BJ (cell line): ENCODE data around the gene CDK17. TPM values are rescaled to one million over a fixed set of nuclear protein-coding genes. Genes with fewer than 3 reads are reported as not detected.
A peak's percentile ranks its signal among the peaks of the same experiment; 100 is the strongest.

Experiments
- CTCF ChIA-PET: fragments of 350-600 bp; formaldehyde crosslinking; extraction: SDS; loops from one replicate; lab custom pipeline; 2021; ENCODE audit warnings: antibody characterized with exemption, inconsistent platforms; lab: Yijun Ruan, JAX
- POLR2A ChIA-PET: fragments of 300-600 bp; sonication (Branson Sonifier 250); formaldehyde crosslinking; extraction: SDS; loops from one replicate; lab custom pipeline; 2021; ENCODE audit warnings: antibody characterized with exemption; lab: Charles Lee
- DNase-seq: peaks from one replicate; pipeline ENCODE4 v3.0.0-alpha.2; 2011; ENCODE audit warnings: low read depth
- H3K27me3 ChIP-seq: 2 replicates; pipeline ENCODE4 v1.6.0; 2011; ENCODE audit warnings: low read length; ENCODE audit not compliant: control insufficient read depth, insufficient read depth
- H3K36me3 ChIP-seq: 2 replicates; pipeline ENCODE4 v1.5.1; 2011; ENCODE audit warnings: low read length; ENCODE audit not compliant: control insufficient read depth, insufficient read depth
- H3K4me3 ChIP-seq: 2 replicates; pipeline ENCODE4 v1.5.1; 2011; ENCODE audit warnings: low read depth, mild to moderate bottlenecking, control low read depth, low read length
- CTCF ChIP-seq: IDR thresholded peaks from 2 replicates; pipeline ENCODE4 v1.5.1; 2011; ENCODE audit warnings: low read depth, mild to moderate bottlenecking, control low read depth, inconsistent platforms, low read length, moderate library complexity; ENCODE audit not compliant: insufficient read depth
- polyA plus RNA-seq: library from polyadenylated mRNA; depleted of rRNA; stranded (reverse); fragments of >200 nt; gene quantifications from 2 replicates; pipeline ENCODE4 v1.2.3, GENCODE V29; 2011

CDK17 gene
- polyA plus RNA-seq, 1 experiment: 14.8 TPM

- Histone ChIP-seq H3K4me3 (no peak overlapping the region), H3K27me3 (no peaks in the 10 kb centered on the region), H3K36me3 (peaks cover 1% of the 10 kb centered on the region)
- ChIA-PET CTCF (interaction anchor here (1.3 kb wide), 1 partner anchor 11 kb away, joined by 3 read pairs; no protein-coding TSS in a partner anchor), POLR2A (no interaction called here)
- peak; percentile 92 for DNase-seq
- no peak for TF ChIP-seq CTCF
These were observed 158.4 kb downstream of the CDK17 start for GRCh38 chr12:96241846-96242256.

GRCh38 chr12:96241431-96241830 lies 158.8 kb downstream of the CDK17 start:
- no peak overlapping the region for H3K4me3 ChIP-seq
- DNase-seq: no peak
- no peaks in the 10 kb centered on the region for H3K27me3 ChIP-seq
- ChIA-PET POLR2A (no interaction called here), CTCF (interaction anchor here (1.0 kb wide), 2 partner anchors 26 to 158 kb away, joined by 3 read pairs; no protein-coding TSS in a partner anchor)
- no peak for TF ChIP-seq CTCF
- H3K36me3 ChIP-seq: no peaks in the 10 kb centered on the region

- POLR2A ChIA-PET: interaction anchor here (0.6 kb wide), 1 partner anchor 18 kb away, joined by 3 read pairs; no protein-coding TSS in a partner anchor
- Histone ChIP-seq H3K36me3 (no peaks in the 10 kb centered on the region), H3K27me3 (no peaks in the 10 kb centered on the region), H3K4me3 (no peak overlapping the region)
- CTCF ChIA-PET: interaction anchor here (0.6 to 1.0 kb wide), 3 partner anchors 21 to 159 kb away, joined by 3 read pairs; no protein-coding TSS in a partner anchor
- DNase-seq: no peak
- no peak for TF ChIP-seq CTCF
These were observed 159.6 kb downstream of the CDK17 start for GRCh38 chr12:96240656-96241055.

- H3K4me3 ChIP-seq: no peak overlapping the region
- TF ChIP-seq CTCF: no peak
- no peaks in the 10 kb centered on the region for H3K36me3 ChIP-seq
- no peak for DNase-seq
- no peaks in the 10 kb centered on the region for H3K27me3 ChIP-seq
- ChIA-PET POLR2A (interaction anchor here (0.6 kb wide), 1 partner anchor 19 kb away, joined by 3 read pairs; no protein-coding TSS in a partner anchor), CTCF (interaction anchor here (0.6 to 1.0 kb wide), 3 partner anchors 22 to 160 kb away, joined by 3 read pairs; no protein-coding TSS in a partner anchor)
These were observed 160.3 kb downstream of the CDK17 start for GRCh38 chr12:96239711-96240635.
